Sciatic nerve (tissue), 2 donors: ENCODE results near the gene PLIN5. TPM values are rescaled to one million over a fixed set of nuclear protein-coding genes. Genes with fewer than 3 reads are reported as not detected.

Source experiments
- ATAC-seq: fragments of 200-7000 bp; cut with Tn5 transposase; one replicate; pipeline ENCODE4 v1.9.1; 2020; ENCODE audit warnings: mild to moderate bottlenecking, moderate library complexity
- DNase-seq: peaks from one replicate; pipeline ENCODE4 v3.0.0-alpha.2; 2020; ENCODE audit warnings: low spot score
- intact Hi-C: fragments of 100-400 bp; cut with DNase I; formaldehyde crosslinking; loops from one replicate; pipeline ENCODE4 v1.14.2; 2022
- total RNA-seq: library from RNA; stranded (reverse); fragmentation: NEBNext Ultra II Directional; extraction: Animal tissue kit (Norgen Biotek cat#: 25700); gene quantifications from one replicate; pipeline ENCODE4 v1.2.1, GENCODE V29; 2021
- donor health status: DM: no; HTN: no; CAD: no.
- donor health status: DM: no; HTN: no; CAD: no.

Gene PLIN5
- total RNA-seq, 1 donor from 2014 or later = 17.1 TPM

DNA sequence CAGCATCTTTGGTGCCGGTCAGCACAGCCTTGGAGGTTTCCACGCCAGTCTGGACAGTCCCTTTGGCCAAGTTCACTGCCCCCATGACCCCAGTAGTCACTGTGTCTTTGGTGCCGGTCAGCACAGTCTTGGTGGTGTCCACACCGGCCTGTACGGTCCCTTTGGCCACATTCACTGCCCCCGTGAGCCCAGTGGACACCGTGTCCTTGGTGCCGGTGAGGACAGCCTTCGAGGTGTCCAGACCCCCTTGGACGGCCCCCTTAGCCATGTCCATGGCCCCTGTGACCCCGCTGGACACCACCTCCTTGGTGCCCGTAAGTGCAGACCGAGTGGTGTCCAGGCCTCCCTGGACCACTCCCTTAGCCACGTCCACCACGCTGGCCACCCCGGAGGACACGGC is 21.8 kb downstream of the PLIN5 start:
- DNase-seq = no peak
- no peak for ATAC-seq
- intact Hi-C loops = no loop called here

DNA sequence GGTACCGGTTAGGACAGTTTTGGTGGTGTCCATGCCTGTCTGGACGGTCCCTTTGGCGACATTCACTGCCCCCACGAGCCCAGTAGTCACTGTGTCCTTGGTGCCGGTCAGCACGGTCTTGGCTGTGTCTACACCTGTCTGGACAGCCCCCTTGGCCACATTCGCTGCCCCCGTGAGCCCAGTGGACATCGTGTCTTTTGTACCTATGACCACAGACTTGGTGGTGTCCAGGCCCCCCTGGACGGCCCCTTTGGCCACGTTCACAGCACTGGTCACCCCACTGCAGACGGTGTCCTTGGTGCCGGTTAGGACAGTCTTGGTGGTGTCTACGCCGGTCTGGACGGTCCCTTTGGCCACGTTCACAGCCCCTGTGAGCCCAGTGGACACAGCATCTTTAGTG is 23.0 kb downstream of the PLIN5 start:
- intact Hi-C loops = no loop called here
- DNase-seq (no peak), ATAC-seq (no peak)

DNA sequence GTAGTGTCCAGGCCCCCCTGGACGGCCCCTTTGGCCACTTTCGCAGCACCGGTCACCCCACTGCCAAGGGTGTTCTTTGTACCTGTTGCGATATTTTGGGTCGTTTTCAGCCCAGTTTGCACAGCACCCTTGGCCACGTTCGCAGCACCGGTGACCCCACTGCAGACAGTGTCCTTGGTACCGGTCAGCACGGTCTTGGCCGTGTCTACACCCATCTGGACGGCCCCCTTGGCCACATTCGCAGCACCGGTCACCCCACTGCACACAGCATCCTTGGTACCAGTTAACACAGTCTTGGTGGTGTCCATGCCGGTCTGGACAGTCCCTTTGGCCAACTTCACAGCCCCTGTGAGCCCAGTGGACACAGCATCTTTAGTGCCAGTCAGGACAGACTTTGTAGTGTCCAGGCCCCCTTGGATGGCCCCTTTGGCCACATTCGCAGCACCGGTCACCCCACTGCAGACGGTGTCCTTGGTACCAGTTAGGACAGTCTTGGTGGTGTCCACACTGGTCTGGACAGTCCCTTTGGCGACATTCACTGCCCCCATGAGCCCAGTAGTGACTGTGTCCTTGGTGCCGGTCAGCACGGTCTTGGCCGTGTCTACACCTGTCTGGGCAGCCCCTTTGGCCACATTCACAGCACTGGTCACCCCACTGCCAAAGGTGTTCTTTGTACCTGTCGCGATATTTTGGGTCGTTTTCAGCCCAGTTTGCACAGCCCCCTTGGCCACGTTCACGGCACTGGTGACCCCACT is 23.5 kb downstream of the PLIN5 start:
- ATAC-seq = no peak
- peak; percentile 56 for DNase-seq
- intact Hi-C loops = no loop called here

DNA sequence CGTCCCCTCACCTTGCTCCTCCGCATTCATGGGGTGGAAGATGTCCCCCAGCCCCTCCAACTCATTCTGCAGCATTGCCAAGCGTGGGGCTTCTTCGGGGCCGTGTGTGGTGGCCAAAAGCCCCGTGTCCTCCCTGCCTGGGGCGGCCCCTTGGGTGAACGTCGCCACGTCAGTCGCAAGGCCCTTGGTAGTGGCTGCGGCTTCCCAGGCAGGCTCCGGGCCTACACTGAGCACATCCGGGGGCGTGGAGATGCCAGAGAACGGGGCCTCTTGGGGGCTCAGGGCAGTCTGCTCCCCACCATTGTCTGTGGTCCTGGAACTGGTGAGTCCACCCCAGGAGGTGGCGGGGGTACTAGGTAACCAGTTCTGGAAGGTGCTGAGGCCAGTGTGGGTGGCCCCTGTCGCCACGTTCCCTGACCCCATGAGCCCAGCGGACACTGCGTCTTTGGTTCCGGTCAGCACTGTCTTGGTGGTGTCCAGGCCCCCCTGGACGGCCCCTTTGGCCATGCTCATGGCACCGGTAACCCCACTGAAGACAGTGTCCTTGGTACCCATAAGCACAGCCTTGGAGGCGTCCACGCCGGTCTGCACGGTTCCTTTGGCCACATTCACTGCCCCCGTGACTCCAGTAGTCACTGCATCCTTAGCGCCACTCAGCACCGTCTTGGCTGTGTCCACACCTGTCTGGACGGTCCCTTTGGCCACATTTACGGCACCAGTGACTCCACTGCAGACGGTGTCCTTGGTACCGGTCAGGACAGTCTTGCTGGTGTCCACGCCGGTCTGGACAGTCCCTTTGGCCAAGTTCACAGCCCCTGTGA is 24.4 kb downstream of the PLIN5 start:
- ATAC-seq = peak; percentile 21
- no peak for DNase-seq
- intact Hi-C loops = no loop called here

DNA sequence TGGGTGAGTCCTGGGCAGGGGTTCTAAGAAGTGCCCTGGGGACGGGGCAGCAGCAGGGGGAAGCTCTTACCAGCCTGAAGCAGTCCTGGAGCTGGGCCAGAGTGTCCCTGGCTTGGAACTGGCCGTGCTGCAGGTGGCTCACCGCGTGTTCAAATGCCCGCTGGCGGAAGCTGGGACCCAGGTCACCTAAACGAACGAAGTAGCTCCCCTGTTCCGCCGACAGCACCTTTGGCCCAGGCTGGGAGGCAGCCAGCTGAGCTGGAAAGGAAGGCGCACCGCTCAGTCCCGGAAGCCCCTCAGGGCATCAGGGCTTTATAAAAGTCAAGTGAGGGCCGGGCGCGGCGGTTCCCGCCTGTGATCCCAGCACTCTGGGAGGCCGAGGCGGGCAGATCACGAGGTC is 26.3 kb downstream of the PLIN5 start:
- DNase-seq (no peak), ATAC-seq (no peak)
- intact Hi-C loops = no loop called here

DNA sequence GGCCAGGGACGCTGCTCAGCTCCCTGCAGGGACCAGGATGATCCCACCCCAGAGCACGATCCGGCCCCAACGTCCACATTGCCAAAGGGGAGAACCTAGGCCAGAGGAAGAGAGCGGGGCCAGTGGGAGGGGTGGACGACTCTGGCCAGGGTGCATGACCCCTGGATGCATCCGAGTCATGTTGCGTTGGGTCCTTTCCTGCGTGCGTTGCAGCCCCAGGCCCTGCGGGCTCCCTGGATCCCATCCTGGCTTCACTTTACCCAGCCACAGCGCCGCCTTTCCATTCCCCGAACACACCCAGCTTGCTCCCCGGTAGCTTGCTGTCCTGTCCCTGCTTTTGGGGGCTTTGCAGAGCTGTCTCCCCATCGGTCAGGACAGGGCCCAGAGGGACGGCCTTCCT is 27.2 kb downstream of the PLIN5 start:
- DNase-seq = no peak
- no peak for ATAC-seq
- intact Hi-C loops = no loop called here

DNA sequence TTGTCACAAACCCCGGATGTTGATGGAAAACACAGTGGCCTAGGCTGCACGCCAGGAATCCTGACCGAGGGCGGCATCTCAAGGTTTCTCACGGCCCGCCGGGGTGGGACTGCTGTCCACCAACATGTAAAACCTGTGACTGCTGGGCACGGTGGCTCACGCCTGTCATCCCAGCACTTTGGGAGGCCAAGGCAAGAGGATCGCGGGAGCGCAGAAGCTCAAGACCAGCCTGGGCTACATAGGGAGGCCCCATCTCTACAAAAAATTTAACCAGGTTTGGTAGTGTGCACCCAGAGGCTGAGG is 27.9 kb downstream of the PLIN5 start:
- ATAC-seq (no peak), DNase-seq (no peak)
- intact Hi-C loops = no loop called here

DNA sequence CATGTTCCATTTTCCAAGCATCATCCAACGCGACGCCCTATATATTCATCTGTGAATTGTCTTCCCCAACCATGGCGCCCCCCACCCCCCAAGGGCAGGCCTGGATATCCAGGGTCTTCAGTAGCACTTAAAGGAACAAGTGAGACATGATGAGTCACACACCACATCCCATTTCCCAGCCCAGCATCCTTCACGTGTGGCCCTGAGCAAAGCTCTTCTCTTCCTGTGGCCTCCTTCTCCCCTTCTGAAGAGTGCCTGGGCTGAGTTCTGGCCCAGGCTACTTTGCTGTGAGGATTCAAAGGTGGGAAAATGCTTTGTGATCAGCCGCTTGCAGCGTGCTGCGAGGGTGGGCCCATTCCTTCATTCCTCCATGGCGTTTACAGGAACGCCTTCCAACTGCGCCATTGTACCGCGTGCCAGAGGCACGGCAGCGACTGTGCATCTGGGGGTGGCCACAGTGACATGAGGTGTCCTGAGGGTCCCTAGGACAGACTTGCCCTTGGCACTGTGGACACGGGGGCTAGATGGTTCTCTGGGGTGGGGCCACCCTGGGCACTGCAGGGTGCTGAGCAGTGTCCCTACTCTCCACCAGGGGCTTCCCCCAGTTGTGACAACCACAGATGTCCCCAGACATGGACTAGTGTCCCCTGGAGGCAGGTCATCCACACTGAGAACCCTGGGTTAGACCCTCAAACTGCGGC is 28.4 kb downstream of the PLIN5 start:
- ATAC-seq (no peak), DNase-seq (no peak)
- intact Hi-C loops = no loop called here

DNA sequence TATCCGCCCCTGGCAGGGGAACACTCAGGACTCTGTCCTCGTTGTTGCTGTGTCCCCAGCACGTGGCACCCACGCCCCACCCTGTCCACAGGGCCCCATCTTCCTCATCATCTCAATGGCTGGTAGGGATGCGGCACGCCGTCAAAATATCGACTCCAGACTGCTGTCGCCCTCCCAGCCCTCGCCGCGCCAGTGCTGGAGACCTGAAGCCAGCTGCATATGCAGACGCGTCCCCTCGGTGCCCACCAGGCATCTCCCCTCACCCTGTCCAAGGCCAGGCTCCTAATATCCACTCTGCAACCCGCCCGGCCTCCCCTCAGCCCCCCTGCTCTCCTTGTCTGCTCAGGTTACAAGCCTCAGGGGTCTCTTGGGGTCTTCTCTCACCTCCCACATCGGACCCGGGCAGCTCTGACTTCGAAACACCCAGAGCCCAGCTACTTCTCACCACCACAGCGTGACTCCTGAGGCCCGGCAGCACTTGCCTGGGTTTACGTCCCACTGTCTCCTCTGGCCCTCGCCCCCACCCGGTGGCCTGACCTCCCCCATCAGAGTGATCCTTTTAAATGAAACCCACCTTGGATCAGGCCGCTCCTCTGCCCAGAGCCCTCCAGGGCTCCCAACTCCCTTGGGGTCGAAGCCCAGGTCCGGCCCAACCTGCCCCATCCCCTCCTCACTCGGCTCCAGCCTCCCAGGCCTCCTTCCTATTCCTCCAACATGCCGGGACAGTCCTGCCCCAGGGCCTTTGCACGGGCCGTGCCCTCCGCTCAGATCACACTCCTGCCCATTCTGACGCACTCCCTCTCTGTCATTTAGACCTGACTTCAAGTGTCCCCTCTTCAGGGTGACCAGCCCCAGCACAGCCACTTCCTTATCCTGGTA is 29.2 kb downstream of the PLIN5 start:
- ATAC-seq (no peak), DNase-seq (no peak)
- intact Hi-C loops = no loop called here

DNA sequence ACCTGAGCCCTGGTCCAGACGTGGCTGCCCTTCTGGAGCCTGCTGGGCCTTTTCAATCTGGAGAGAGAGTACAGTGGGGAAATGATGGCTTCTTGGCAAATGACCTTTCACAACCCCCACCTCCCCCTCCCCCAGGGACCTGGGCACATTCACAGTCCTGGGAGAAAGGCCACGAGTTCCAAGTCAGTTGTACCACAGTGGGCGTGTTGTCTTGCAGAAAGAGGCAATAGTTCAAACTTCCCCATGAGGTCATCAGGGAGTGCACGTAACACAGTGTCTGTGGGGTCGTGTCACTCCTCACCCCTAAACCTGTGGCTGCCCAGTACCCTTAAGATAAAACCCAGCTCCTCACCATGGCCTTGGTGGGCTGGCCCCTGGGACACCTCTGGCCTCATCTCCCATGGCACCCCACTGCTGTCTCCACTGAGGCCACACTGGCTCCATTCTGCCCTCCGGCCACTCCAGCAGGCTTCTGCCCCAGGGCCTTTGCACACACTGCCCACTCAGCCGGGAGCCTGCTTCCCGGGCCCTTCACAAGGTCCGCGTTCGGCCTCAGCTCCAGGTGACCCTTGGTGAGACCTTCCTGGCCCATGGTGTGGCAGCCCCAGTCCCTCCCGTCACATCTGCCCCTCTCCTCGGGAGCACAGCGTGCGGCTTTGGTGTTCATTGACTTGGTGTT is 30.0 kb downstream of the PLIN5 start:
- DNase-seq (no peak), ATAC-seq (peak; percentile 20)
- intact Hi-C loops = no loop called here

DNA sequence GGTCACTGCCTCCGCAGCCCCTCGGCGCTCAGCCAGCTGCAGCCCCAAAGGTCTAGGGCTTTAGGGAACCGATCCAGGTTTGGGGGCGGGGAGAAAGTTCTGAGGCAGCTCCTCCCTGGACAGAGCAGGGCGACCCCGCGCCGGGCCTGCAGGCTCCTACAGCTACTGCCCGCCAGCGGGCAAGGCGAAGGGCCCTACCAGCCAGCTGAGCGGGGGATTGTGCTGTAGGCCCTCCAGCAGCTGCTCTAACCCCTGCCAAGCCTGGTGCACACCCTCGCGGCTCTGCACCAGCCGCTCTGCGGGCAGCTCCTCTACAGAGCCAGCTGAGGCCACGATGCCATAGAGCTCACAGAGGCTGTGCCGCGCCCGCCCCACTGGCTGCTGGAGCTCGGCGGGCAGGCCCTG is 30.7 kb downstream of the PLIN5 start:
- DNase-seq (no peak), ATAC-seq (peak; percentile 18)
- intact Hi-C loops = no loop called here

DNA sequence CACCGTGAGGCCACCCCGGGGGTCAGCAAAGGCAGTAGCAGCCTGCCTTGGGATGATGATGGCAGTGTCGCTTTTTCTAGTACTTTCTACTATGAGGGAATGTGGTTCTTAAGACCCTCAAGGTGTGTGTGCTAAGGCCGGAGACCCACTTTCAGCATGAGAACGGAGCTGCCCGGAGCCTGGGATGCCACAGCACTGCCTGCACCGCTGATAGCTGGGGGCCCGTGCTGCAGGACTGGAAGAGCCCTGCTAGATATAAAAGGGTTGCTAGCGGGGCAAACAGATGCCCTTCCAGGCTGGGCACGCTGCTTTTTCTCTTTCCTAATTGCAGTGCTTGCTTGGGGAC is 31.2 kb downstream of the PLIN5 start:
- intact Hi-C loops = no loop called here
- DNase-seq (no peak), ATAC-seq (no peak)

DNA sequence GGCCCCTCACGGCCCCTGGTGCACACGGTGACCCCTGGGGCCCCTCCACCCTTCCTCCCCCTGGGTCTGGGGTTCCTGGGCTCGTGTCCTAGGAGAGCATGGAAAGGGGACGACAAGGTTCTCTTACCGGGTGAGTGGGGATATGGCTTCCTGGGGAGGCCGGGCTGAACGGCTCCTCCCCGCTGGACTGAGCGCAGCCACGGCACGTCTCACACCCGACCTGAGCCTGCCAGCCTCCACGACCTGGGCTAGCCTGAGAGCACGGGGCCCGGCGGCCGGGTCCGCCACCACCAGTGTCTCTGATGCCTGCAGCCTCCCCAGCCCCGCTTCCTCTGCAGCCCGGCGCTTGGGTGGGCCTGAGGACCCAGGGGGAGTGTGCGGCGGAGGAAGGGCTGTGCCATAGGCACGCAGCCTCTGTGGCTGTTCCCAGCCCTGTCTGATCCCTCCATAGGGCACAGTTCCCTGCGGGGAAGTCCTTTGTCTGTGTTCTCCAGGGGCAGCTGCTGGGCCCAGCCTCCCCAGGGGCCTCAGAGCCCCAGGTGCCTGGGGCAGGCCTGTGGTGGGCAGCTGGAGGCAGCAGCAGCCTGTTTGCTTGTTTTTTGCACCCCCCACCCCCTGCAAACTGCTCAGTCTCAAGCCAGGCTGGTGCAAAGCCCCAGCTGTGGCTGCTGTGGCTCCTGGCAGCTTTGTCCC is 31.7 kb downstream of the PLIN5 start:
- DNase-seq = peak; percentile 57

DNA sequence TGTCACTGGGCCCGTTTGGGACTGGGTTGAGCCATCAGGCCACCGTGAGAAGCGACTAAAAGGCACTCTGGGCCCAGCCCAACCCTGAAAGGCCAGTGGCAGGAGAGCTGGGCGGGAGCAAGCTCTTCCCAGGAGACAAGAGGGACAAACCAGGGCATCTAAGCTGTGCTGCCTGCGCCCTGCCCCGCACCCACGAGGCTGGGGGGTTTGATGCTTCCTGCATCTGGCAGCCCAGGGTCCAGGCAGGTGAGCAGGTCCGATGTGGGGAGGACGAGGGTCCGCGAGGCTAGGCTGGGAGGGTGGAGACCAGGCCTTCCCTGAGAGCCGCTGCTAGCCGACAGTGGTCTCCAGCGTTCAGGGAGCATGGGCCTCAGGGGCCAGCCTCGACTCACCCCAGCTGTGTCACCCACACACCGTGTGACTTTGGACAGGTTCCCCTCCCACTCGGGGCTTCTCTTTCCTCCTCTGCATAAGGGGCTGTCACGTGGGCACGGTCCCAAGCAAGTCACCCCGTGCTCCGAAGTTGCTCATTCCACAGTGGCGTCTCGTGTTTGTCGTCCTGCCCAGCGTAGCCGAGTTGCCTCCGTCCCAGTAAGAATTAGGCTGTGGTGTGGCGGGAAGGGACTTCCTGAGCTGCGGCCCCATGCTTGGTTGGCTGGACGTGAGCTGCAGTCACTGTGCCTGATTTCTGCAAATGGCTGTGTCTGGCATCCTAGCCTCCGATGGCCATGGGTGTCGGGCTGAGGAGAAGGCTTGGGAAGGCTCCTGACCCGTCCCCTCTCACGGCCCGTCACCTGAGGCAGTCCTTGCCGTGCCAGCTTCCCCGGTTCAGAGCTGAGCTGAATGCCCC is 32.5 kb downstream of the PLIN5 start:
- intact Hi-C loops = no loop called here
- DNase-seq = no peak
- no peak for ATAC-seq

More for the DNA sequence above, 31.7 kb downstream of the PLIN5 start:
- ATAC-seq = no peak
- intact Hi-C loops = no loop called here

DNA sequence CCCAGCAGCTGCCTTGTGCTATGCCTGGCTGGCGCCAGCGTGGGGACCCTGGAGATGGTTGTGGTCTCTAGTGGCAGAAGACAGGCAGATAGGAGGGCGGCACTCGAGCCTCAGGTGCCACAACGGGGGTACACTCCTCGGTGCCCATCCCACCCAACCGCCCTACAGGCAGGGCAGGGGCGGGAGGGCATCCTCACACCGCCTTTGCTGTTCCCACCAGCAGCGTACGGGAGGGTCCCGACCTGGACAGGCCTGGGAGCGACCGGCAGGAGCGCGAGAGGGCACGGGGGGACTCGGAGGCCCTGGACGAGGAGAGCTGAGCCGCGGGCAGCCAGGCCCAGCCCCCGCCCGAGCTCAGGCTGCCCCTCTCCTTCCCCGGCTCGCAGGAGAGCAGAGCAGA is 33.3 kb downstream of the PLIN5 start:
- DNase-seq = peak; percentile 51
- intact Hi-C loops = no loop called here
- ATAC-seq = no peak

DNA sequence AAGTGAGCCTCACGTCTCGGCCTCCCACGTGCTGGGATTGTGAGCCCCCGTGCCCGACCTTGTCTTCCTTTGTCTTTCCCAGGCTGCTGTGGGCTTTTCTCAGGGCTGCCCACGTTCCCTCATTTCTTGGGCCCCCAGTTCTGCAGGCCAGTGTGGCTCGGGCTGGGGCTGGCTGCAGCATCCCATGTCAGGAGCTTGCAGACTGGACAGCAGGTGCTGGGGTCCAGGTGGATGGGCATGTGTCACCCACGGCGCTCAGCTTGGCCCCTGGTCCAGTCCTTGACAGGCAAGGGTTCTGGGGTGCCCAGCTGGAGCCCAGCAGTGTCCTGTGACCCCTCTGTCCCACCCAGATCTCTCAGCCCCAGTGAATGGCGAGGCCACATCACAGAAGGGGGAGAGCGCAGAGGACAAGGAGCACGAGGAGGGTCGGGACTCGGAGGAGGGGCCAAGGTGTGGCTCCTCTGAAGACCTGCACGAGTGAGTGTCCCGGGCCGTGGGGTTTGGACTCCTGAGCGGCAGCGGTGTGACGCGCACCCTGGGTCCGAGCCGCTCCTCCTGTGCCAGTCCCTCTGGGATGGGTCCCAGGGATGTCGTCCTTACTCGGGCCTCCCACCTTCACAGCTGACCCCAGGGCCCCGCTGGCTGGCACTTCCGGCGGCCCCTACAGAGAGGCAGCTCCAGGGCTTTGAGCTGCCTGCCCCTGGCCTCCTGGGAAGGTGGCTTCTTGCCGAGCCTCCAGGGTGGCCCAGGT is 34.0 kb downstream of the PLIN5 start:
- DNase-seq = peak; percentile 55
- intact Hi-C loops = no loop called here
- no peak for ATAC-seq

DNA sequence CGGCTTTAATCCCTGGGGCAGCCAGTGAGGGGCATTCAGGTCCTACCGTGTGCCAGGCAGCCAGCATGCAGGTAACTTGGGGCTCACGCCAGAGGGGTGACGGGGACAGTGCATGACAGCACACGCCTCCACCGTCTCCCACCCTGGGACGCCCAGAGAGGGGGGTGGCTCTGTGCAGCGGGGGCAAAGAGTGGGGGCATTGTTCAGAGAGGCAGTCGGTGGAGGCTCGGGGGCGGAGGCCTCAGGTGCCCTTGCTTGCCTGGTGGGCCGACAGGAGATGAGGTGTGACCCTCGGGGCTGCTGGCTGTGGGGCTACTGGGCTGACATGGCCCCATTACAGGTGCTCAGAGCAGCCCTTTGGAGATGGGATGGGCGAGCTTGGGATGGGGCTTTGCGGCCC is 35.2 kb downstream of the PLIN5 start:
- DNase-seq = no peak
- intact Hi-C loops = no loop called here
- no peak for ATAC-seq
